H1 (cell line): ENCODE results near the gene NUAK1.

Experiments used
- ASH2L ChIP-seq: fragments of 200-600, 300-600 bp; sonication (generic); IDR thresholded peaks from one replicate; pipeline ENCODE4 v1.7.1; 2017; ENCODE audit warnings: low read length
- CEBPB ChIP-seq: IDR thresholded peaks from 2 replicates; pipeline ENCODE4 v1.6.1; 2012; ENCODE audit warnings: low read depth, low read length
- CHD2 ChIP-seq: IDR thresholded peaks from 2 replicates; pipeline ENCODE4 v1.6.1; 2012; ENCODE audit warnings: low read length, improper control_type of control experiment
- CTCF ChIP-seq, 3 experiments: IDR thresholded peaks; 1 replicate in 2 of 3; 2 replicates in 1 of 3; pipeline versions ENCODE4 v1.5.1 to v1.6.1; 2011; ENCODE audit warnings: low read length in 3 of 3, mild to moderate bottlenecking in 3 of 3, inconsistent platforms in 2 of 3, low read depth in 1 of 3, moderate library complexity in 1 of 3; ENCODE audit not compliant: insufficient read depth in 1 of 3; ENCODE audit errors: control extremely low read depth in 1 of 3
- JUN ChIP-seq: IDR thresholded peaks from 2 replicates; pipeline ENCODE4 v1.6.1; 2011; ENCODE audit warnings: low read depth, mild to moderate bottlenecking, improper control_type of control experiment, low read length
- PHF8 ChIP-seq: fragments of 200-600 bp; sonication (generic); conservative IDR thresholded peaks from 2 replicates; pipeline ENCODE4 v1.7.1; 2012; ENCODE audit warnings: low read depth, mild to moderate bottlenecking, inconsistent platforms, low read length, moderate library complexity
- POLR2AphosphoS5 ChIP-seq: IDR thresholded peaks from 2 replicates; pipeline ENCODE4 v1.6.1; 2011; ENCODE audit warnings: low read depth, low read length
- RXRA ChIP-seq: IDR thresholded peaks from 2 replicates; pipeline ENCODE4 v1.6.1; 2011; ENCODE audit warnings: low read depth, mild to moderate bottlenecking, low read length, moderate library complexity; ENCODE audit not compliant: insufficient read depth
- ZNF274 ChIP-seq: IDR thresholded peaks from 2 replicates; pipeline ENCODE4 v1.7.0; 2012; ENCODE audit warnings: low read length, borderline replicate concordance; ENCODE audit errors: extremely low read depth
- TF ChIP-seq, protein P1 (sequence below): IDR thresholded peaks from 2 replicates; pipeline ENCODE4 v1.6.1; 2012; ENCODE audit warnings: inconsistent platforms

- TF ChIP-seq ASH2L = no peak
- TF ChIP-seq JUN = no peak
- TF ChIP-seq CTCF (IDR thresholded peaks at IDR 0.05; ENCODE audit: control extremely low read depth in 1 of 3, insufficient read depth in 1 of 3, low read depth in 1 of 3, low read length in 3 of 3) = no peak
- TF ChIP-seq RXRA = no peak
- no peak for TF ChIP-seq CHD2
- TF ChIP-seq POLR2AphosphoS5 = no peak
- no peak for TF ChIP-seq PHF8
- no peak for TF ChIP-seq CEBPB
- TF ChIP-seq ZNF274 = no peak
- TF ChIP-seq, protein P1, sequence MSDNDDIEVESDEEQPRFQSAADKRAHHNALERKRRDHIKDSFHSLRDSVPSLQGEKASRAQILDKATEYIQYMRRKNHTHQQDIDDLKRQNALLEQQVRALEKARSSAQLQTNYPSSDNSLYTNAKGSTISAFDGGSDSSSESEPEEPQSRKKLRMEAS = no peak
Measured at GRCh38 chr12:106130474-106131113, 8.2 kb downstream of the NUAK1 start.
